ENCODE results near the gene PRM3.

GRCh38 chr16:11310634-11310977, 37.2 kb upstream of the PRM3 start:
- no peak for TF ChIP-seq JUND (IDR thresholded peaks at IDR 0.05; ENCODE audit: low read length)
- no peak for TF ChIP-seq CREB1 (IDR thresholded peaks at IDR 0.05)
- TF ChIP-seq POLR2AphosphoS5 (IDR thresholded peaks at IDR 0.05; ENCODE audit: low read depth, low read length): no peak
- TF ChIP-seq EP300 (IDR thresholded peaks at IDR 0.05; ENCODE audit: borderline replicate concordance in 1 of 2, low read depth in 2 of 2, low read length in 2 of 2): no peak
- no peak for TF ChIP-seq SUZ12 (IDR thresholded peaks at IDR 0.05; ENCODE audit: low read length)
- no peak for TF ChIP-seq USF2 (IDR thresholded peaks at IDR 0.05; ENCODE audit: low read length)
- TF ChIP-seq, protein P1, sequence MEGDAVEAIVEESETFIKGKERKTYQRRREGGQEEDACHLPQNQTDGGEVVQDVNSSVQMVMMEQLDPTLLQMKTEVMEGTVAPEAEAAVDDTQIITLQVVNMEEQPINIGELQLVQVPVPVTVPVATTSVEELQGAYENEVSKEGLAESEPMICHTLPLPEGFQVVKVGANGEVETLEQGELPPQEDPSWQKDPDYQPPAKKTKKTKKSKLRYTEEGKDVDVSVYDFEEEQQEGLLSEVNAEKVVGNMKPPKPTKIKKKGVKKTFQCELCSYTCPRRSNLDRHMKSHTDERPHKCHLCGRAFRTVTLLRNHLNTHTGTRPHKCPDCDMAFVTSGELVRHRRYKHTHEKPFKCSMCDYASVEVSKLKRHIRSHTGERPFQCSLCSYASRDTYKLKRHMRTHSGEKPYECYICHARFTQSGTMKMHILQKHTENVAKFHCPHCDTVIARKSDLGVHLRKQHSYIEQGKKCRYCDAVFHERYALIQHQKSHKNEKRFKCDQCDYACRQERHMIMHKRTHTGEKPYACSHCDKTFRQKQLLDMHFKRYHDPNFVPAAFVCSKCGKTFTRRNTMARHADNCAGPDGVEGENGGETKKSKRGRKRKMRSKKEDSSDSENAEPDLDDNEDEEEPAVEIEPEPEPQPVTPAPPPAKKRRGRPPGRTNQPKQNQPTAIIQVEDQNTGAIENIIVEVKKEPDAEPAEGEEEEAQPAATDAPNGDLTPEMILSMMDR (IDR thresholded peaks at IDR 0.05; ENCODE audit: control extremely low read depth in 1 of 3, insufficient read depth in 1 of 3, low read depth in 1 of 3, low read length in 3 of 3): no peak
- TF ChIP-seq TEAD4 (IDR thresholded peaks at IDR 0.05; ENCODE audit: low read depth, low read length): no peak
- no peak for TF ChIP-seq EZH2 (IDR thresholded peaks at IDR 0.05; ENCODE audit: low read depth, low read length, severe bottlenecking)
- no peak for TF ChIP-seq CHD2 (IDR thresholded peaks at IDR 0.05; ENCODE audit: low read length)
- TF ChIP-seq CEBPB (IDR thresholded peaks at IDR 0.05; ENCODE audit: low read depth, low read length): no peak
